Fibroblast of villous mesenchyme (primary cell): ENCODE results near the gene HSF4. TPM values are rescaled to one million over a fixed set of nuclear protein-coding genes. Genes with fewer than 3 reads are reported as not detected.

Experiments
- DNase-seq: peaks from one replicate; pipeline ENCODE4 v3.0.0-alpha.2; 2010; ENCODE audit warnings: low read depth
- H3K4me3 ChIP-seq: 2 replicates; pipeline ENCODE4 v1.5.1; 2011; ENCODE audit warnings: low read depth, mild to moderate bottlenecking, low read length
- total RNA-seq: library from RNA; depleted of rRNA; stranded (reverse); fragments of >200 nt; gene quantifications from 2 replicates; pipeline ENCODE4 v1.2.3, GENCODE V29; 2012
- TF ChIP-seq, protein P1 (sequence below): IDR thresholded peaks from 2 replicates; pipeline ENCODE4 v1.5.1; 2012; ENCODE audit warnings: low read depth, mild to moderate bottlenecking, low read length; ENCODE audit not compliant: insufficient read depth

HSF4 gene
- total RNA-seq, 1 donor, result 3.0 TPM

DNA sequence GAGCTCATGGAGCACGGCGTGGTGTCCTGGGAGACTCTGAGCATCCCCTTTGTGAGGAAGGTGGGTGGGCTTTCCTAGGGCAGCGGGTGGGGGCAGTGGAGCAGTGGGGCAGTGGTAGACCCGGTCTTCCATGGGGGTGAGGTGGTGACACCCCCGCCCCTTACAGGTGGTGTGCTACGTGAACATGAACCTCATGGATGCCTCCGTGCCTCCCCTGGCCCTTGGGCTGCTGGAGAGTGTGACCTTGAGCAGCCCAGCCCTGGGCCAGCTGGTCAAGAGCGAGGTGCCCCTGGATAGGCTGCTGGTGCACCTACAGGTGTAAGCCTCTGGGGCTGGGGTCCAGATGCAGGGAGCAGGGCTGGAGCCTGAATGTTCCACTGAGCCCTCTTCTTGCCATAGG, 35.9 kb downstream of the HSF4 start:
- no peak for DNase-seq
- H3K4me3 ChIP-seq, result no peak overlapping the region
- TF ChIP-seq, protein P1, sequence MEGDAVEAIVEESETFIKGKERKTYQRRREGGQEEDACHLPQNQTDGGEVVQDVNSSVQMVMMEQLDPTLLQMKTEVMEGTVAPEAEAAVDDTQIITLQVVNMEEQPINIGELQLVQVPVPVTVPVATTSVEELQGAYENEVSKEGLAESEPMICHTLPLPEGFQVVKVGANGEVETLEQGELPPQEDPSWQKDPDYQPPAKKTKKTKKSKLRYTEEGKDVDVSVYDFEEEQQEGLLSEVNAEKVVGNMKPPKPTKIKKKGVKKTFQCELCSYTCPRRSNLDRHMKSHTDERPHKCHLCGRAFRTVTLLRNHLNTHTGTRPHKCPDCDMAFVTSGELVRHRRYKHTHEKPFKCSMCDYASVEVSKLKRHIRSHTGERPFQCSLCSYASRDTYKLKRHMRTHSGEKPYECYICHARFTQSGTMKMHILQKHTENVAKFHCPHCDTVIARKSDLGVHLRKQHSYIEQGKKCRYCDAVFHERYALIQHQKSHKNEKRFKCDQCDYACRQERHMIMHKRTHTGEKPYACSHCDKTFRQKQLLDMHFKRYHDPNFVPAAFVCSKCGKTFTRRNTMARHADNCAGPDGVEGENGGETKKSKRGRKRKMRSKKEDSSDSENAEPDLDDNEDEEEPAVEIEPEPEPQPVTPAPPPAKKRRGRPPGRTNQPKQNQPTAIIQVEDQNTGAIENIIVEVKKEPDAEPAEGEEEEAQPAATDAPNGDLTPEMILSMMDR, result no peak

DNA sequence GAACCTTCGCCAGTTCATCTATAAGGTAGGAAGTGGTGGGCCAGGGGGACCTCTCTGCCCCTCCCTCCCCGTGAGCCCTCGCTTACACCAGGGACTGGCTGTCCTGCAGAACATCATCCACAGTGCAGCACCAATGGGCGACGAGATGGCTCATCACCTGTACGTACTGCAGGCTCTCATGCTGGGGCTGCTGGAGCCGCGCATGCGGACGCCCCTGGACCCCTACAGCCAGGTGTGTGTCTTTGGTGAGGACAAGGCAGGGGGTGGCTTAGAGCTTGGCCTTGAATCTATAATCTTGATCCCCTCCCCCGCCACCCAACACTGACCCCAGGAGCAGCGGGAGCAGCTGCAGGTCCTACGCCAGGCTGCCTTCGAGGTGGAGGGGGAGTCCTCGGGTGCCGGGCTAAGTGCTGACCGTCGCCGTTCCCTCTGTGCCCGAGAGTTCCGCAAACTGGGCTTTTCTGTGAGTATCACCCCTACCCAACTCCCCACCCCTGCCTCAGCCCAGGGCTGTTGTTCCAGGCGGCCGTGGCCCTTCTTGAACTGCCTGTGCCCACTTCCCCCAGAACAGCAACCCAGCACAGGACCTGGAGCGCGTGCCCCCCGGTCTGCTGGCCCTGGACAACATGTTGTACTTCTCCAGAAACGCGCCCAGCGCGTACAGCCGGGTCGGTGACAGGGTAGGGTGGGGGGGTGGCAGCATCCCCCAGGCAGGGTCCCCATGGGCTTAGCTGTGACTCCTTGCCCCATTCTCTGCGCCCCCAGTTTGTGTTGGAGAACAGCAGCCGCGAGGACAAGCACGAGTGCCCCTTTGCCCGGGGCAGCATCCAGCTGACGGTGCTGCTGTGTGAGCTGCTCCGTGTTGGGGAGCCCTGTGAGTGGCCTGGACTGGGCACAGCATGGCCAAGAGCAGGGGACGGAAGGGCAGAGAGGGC, 37.1 kb downstream of the HSF4 start:
- DNase-seq, result no peak
- TF ChIP-seq, protein P1, result no peak
- no peak overlapping the region for H3K4me3 ChIP-seq

DNA sequence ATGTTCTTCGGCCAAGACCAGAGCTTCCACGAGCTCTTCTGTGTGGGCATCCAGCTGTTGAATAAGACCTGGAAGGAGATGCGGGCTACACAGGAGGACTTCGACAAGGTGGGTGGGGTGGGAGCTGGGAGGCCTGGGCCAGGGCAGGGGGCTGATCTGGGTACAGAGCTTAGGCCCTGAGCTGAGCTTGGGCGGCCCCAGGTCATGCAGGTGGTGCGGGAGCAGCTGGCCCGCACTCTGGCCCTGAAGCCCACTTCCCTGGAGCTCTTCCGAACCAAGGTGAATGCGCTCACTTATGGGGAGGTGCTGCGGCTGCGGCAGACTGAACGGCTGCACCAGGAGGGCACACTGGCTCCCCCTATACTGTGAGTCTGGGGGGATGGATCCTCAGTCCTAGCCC, 37.9 kb downstream of the HSF4 start:
- TF ChIP-seq, protein P1, result no peak
- H3K4me3 ChIP-seq, result no peak overlapping the region
- DNase-seq, result no peak

DNA sequence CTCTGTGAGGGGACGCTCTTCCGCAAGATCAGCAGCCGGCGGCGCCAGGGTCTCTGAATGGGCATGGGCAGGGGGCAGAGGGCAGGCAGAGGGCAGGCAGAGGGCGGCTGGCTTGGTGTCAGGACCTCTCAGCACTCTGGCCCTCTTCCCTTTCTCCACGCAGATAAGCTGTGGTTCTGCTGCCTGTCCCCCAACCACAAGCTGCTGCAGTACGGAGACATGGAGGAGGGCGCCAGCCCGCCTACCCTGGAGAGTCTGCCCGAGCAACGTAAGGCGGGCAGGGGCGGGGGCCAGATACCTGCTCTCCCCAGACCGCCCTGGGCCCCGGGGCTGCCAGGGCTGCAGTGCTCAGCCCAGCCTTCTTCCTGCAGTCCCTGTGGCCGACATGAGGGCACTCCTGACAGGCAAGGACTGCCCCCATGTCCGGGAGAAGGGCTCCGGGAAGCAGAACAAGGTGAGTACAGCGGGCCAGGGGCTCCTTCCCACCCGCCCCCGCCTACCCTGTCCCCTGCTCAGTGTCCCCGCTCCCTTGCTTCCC, 38.5 kb downstream of the HSF4 start:
- no peak overlapping the region for H3K4me3 ChIP-seq
- no peak for DNase-seq
- TF ChIP-seq, protein P1, result no peak

DNA sequence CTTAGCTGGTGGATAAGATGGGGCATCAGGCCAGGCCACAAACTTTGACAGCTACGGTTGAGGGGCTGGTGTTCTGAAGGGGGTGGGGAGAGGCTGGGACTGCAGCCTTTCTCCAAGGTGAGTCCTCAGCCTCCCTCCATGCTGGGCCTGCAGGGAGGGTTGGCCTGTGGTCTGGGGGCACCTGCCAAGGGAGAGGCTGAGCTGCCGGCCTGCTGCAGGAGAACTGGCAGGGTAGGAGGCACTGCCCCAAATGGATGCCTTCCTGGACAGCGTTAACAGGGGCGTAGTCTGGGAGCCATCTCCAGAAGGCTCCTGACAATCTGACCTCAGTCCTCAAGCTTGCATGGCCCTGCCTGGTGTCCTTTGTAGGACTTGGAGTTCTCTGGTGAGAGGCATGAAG, 39.5 kb downstream of the HSF4 start:
- no peak for DNase-seq
- TF ChIP-seq, protein P1, result no peak
- no peak overlapping the region for H3K4me3 ChIP-seq

DNA sequence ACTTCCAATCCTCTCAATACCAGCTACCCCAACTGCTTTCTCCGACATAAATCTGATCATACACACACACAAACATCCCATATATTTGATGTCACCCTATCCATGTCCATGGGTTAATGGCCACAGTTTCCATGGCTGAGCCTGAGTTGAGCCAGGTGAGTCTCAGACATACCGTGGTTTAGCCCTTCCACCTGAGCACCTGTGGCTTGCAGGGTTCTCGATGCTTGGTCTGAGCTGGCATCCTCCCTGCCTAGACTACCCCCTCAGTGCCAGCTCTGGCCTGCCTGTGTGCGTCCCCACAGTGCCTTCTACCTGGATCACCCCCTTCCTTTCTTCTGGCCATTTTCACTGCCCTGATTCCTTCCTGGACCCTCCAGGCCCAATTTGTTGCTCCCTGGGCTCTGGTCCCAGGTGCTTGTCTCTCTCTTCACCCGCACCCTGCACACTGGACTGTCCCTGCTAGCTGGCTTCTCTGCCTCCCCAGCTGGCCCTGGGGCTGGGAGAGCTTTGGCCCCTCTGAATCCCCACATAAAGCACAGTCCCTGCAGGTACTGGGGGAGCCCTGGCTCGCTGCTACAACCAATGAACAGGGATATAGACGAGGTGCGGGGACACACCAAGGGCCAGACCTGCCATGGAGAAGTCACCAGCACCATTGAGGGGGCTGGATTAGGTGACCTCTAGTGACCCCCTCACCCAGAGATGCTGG, 41.7 kb downstream of the HSF4 start:
- no peak overlapping the region for H3K4me3 ChIP-seq
- DNase-seq, result no peak
- TF ChIP-seq, protein P1, result no peak
